OCI-LY1 (cell line): Measurements from ENCODE around the gene SDC3.

Experiments used
- H2AFZ ChIP-seq: fragments of 200-600 bp; sonication (generic), shearing (Covaris generic); 2 replicates; pipeline ENCODE4 v1.6.0; 2014; ENCODE audit warnings: antibody characterized with exemption, mild to moderate bottlenecking, low read length
- H3F3A ChIP-seq: fragments of 200-600 bp; sonication (generic), shearing (Covaris generic); 2 replicates; pipeline ENCODE4 v1.6.0; 2014; ENCODE audit warnings: mild to moderate bottlenecking, antibody characterized with exemption, low read length, moderate library complexity; ENCODE audit not compliant: insufficient read depth
- H3K27ac ChIP-seq: fragments of 200-600 bp; sonication (generic); 2 replicates; pipeline ENCODE4 v1.5.1; 2014; ENCODE audit warnings: low read length, mixed run types, mild to moderate bottlenecking, low read depth; ENCODE audit not compliant: poor library complexity, severe bottlenecking
- H3K27me3 ChIP-seq: fragments of 200-600 bp; sonication (generic); 2 replicates; pipeline ENCODE4 v1.6.0; 2014; ENCODE audit warnings: antibody characterized with exemption, mild to moderate bottlenecking, low read length, moderate library complexity; ENCODE audit not compliant: insufficient read depth
- H3K36me3 ChIP-seq: fragments of 200-600 bp; sonication (generic); 2 replicates; pipeline ENCODE4 v1.6.1; 2014; ENCODE audit warnings: mild to moderate bottlenecking, antibody characterized with exemption, low read length, moderate library complexity, mixed read lengths; ENCODE audit not compliant: insufficient read depth
- H3K4me1 ChIP-seq: fragments of 200-600 bp; sonication (generic); 2 replicates; pipeline ENCODE4 v1.5.1; 2014; ENCODE audit warnings: mild to moderate bottlenecking, low read length, moderate library complexity; ENCODE audit not compliant: insufficient read depth, severe bottlenecking
- H3K4me2 ChIP-seq: fragments of 200-600 bp; sonication (generic), shearing (Covaris generic); 2 replicates; pipeline ENCODE4 v1.6.1; 2014; ENCODE audit warnings: low read length
- H3K4me3 ChIP-seq: fragments of 200-600 bp; sonication (generic); 2 replicates; pipeline ENCODE4 v1.5.1; 2014; ENCODE audit warnings: low read length, low read depth, mild to moderate bottlenecking, mixed read lengths; ENCODE audit not compliant: poor library complexity, severe bottlenecking
- H3K79me2 ChIP-seq: fragments of 200-600 bp; shearing (Covaris generic); 2 replicates; pipeline ENCODE4 v1.6.1; 2016; ENCODE audit warnings: mixed run types, low read length, mixed read lengths; ENCODE audit not compliant: insufficient read depth
- H3K9ac ChIP-seq: fragments of 200-600 bp; sonication (generic), shearing (Covaris generic); 2 replicates; pipeline ENCODE4 v1.6.1; 2014; ENCODE audit warnings: mild to moderate bottlenecking, low read length, mixed read lengths
- H3K9me2 ChIP-seq: fragments of 200-600 bp; sonication (generic), shearing (Covaris generic); 2 replicates; pipeline ENCODE4 v1.6.1; 2014; ENCODE audit warnings: low read depth, mild to moderate bottlenecking, low read length, mixed read lengths
- H3K9me3 ChIP-seq: fragments of 200-600 bp; shearing (Covaris generic); 2 replicates; pipeline ENCODE4 v1.6.1; 2014; ENCODE audit warnings: low read length, mixed read lengths
- H4K20me1 ChIP-seq: fragments of 200-600 bp; sonication (generic), shearing (Covaris generic); 2 replicates; pipeline ENCODE4 v1.6.0; 2016; ENCODE audit warnings: mild to moderate bottlenecking, low read length; ENCODE audit not compliant: insufficient read depth
- CTCF ChIP-seq: fragments of 200-600 bp; sonication (generic), shearing (Covaris generic); IDR thresholded peaks from 2 replicates; pipeline ENCODE4 v1.5.1; 2017; ENCODE audit warnings: mild to moderate bottlenecking, antibody characterized with exemption, low read length, moderate library complexity, mixed read lengths
- EZH2 ChIP-seq: fragments of 200-600 bp; sonication (generic), shearing (Covaris generic); IDR thresholded peaks from 2 replicates; pipeline ENCODE4 v1.8.0; 2017; ENCODE audit warnings: borderline replicate concordance, mixed run types, mild to moderate bottlenecking, antibody characterized with exemption, low read length, moderate library complexity, mixed read lengths

Gene SDC3

GRCh38 chr1:30823627-30823968 lies 85.0 kb downstream of the SDC3 start:
- Histone ChIP-seq H3K79me2 (no peaks in the 10 kb centered on the region), H3F3A (no peaks in the 10 kb centered on the region), H3K9ac (no peak overlapping the region; the same call in 1 of the 2 replicates), H3K4me2 (peak overlapping the region; percentile 82), H3K4me1 (peaks cover 5% of the 10 kb centered on the region), H3K9me2 (no peaks in the 10 kb centered on the region), H3K4me3 (no peak overlapping the region), H2AFZ (no peak overlapping the region), H4K20me1 (no peaks in the 10 kb centered on the region), H3K36me3 (no peaks in the 10 kb centered on the region), H3K27ac (no peak overlapping the region), H3K9me3 (no peaks in the 10 kb centered on the region), H3K27me3 (0 out of 2 replicates have a peak, but pooled peaks cover 7% of the 10 kb centered on the region)
- no peak for TF ChIP-seq CTCF
- TF ChIP-seq EZH2: no peak

- H3K9ac ChIP-seq: no peak overlapping the region
- TF ChIP-seq EZH2 (no peak), CTCF (no peak)
- H3K79me2 ChIP-seq: no peaks in the 10 kb centered on the region
- no peak overlapping the region for H3K4me2 ChIP-seq
- no peak overlapping the region for H2AFZ ChIP-seq
- H3K4me3 ChIP-seq: no peak overlapping the region
- no peaks in the 10 kb centered on the region for H3K36me3 ChIP-seq
- no peaks in the 10 kb centered on the region for H3K9me2 ChIP-seq
- H3K27ac ChIP-seq: no peak overlapping the region
- H3K27me3 ChIP-seq: peaks cover 7% of the 10 kb centered on the region; the same call in 1 of the 2 replicates
- H3K9me3 ChIP-seq: no peaks in the 10 kb centered on the region
- H4K20me1 ChIP-seq: no peaks in the 10 kb centered on the region
- H3K4me1 ChIP-seq: peaks cover 5% of the 10 kb centered on the region
- no peaks in the 10 kb centered on the region for H3F3A ChIP-seq
Measured at GRCh38 chr1:30822966-30823581, 85.5 kb downstream of the SDC3 start.

- H3K27me3 ChIP-seq: peaks cover 13% of the 10 kb centered on the region; the same call in 1 of the 2 replicates
- H3K4me1 ChIP-seq: peaks cover 5% of the 10 kb centered on the region
- H3K4me3 ChIP-seq: no peak overlapping the region
- H3K79me2 ChIP-seq: no peaks in the 10 kb centered on the region
- H3K36me3 ChIP-seq: no peaks in the 10 kb centered on the region
- no peak overlapping the region for H3K9ac ChIP-seq
- no peaks in the 10 kb centered on the region for H3K9me2 ChIP-seq
- TF ChIP-seq EZH2: no peak
- no peak for TF ChIP-seq CTCF
- no peaks in the 10 kb centered on the region for H3F3A ChIP-seq
- H4K20me1 ChIP-seq: no peaks in the 10 kb centered on the region
- no peak overlapping the region for H3K27ac ChIP-seq
- no peak overlapping the region for H3K4me2 ChIP-seq
- no peaks in the 10 kb centered on the region for H3K9me3 ChIP-seq
- H2AFZ ChIP-seq: no peak overlapping the region
Measured at GRCh38 chr1:30822006-30822405, 86.6 kb downstream of the SDC3 start.
